GM21526 (cell line): Measurements from ENCODE around the gene KIRREL3.
"Not testable (repeated sequence)": the region's sequence is repeated elsewhere in the genome, so short reads cannot be mapped to it uniquely, and the experiment has no call there.

Experiments used
- ATAC-seq: cut with Tn5 transposase; IDR thresholded peaks from one replicate; pipeline ENCODE4 v1.9.1; 2021; ENCODE audit warnings: moderate library complexity; ENCODE audit not compliant: unreplicated experiment, low FRiP score

The KIRREL3 gene

GRCh38 chr11:126963115-126963514 is 37.5 kb downstream of the KIRREL3 start:
- ATAC-seq = no peak

GRCh38 chr11:126959700-126960099 is 40.9 kb downstream of the KIRREL3 start:
- no peak for ATAC-seq

GRCh38 chr11:126956635-126957034 is 43.9 kb downstream of the KIRREL3 start:
- no peak for ATAC-seq

- not testable (repeated sequence) for ATAC-seq
Measured at GRCh38 chr11:126952533-126952932, 48.0 kb downstream of the KIRREL3 start.

GRCh38 chr11:126951465-126951864 is 49.1 kb downstream of the KIRREL3 start:
- ATAC-seq = no peak

GRCh38 chr11:126949066-126949891 is 51.3 kb downstream of the KIRREL3 start:
- ATAC-seq = no peak

- no peak for ATAC-seq
Measured at GRCh38 chr11:126948563-126948962, 52.0 kb downstream of the KIRREL3 start.

- ATAC-seq = no peak
Measured at GRCh38 chr11:126945319-126945718, 55.3 kb downstream of the KIRREL3 start.

GRCh38 chr11:126943316-126943715 is 57.3 kb downstream of the KIRREL3 start:
- no peak for ATAC-seq

GRCh38 chr11:126942146-126942545 is 58.4 kb downstream of the KIRREL3 start:
- ATAC-seq = no peak

GRCh38 chr11:126939552-126939951 is 61.0 kb downstream of the KIRREL3 start:
- no peak for ATAC-seq

- ATAC-seq = no peak
Measured at GRCh38 chr11:126938718-126939117, 61.9 kb downstream of the KIRREL3 start.

GRCh38 chr11:126930091-126930841 is 70.3 kb downstream of the KIRREL3 start:
- ATAC-seq = no peak

- ATAC-seq = no peak
Measured at GRCh38 chr11:126929179-126930061, 71.2 kb downstream of the KIRREL3 start.

GRCh38 chr11:126927623-126928022 is 72.9 kb downstream of the KIRREL3 start:
- ATAC-seq = no peak

- no peak for ATAC-seq
Measured at GRCh38 chr11:126926376-126926791, 74.2 kb downstream of the KIRREL3 start.

GRCh38 chr11:126925321-126926093 is 75.1 kb downstream of the KIRREL3 start:
- ATAC-seq = no peak

- no peak for ATAC-seq
Measured at GRCh38 chr11:126924376-126925040, 76.1 kb downstream of the KIRREL3 start.

GRCh38 chr11:126920833-126921232 is 79.7 kb downstream of the KIRREL3 start:
- ATAC-seq = no peak
